ENCODE measurements around the gene BRWD1. TPM values are rescaled to one million over a fixed set of nuclear protein-coding genes. Genes with fewer than 3 reads are reported as not detected.
A peak's percentile ranks its signal among the peaks of the same experiment; 100 is the strongest.

Gene BRWD1
- total RNA-seq, 1 donor from 2014 or later: 55.7 TPM

DNA sequence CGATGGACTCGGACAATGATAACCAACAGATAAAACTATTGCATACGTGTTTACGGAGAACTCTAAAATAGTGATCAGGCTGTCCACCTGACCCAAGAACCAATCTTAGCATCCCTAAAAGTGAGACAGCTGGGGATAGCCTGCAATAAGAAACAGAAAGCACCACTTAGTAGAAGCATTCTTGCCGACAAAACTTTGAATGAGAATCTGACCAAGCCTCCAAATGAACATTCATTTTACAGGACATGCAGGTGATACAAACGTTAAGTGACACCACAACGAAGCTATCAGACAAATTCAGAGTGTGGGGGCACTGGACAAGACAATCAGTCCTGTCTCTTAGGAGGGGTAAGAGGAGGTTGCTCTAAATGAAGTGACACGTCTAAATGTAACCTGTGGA lies 131.4 kb downstream of the BRWD1 start:
- peak overlapping the region; percentile 98 for H3K27ac Mint-ChIP-seq
- peak overlapping the region; percentile 95 for H3K4me3 Mint-ChIP-seq (ENCODE audit: low read depth)
- TF ChIP-seq, protein P1, sequence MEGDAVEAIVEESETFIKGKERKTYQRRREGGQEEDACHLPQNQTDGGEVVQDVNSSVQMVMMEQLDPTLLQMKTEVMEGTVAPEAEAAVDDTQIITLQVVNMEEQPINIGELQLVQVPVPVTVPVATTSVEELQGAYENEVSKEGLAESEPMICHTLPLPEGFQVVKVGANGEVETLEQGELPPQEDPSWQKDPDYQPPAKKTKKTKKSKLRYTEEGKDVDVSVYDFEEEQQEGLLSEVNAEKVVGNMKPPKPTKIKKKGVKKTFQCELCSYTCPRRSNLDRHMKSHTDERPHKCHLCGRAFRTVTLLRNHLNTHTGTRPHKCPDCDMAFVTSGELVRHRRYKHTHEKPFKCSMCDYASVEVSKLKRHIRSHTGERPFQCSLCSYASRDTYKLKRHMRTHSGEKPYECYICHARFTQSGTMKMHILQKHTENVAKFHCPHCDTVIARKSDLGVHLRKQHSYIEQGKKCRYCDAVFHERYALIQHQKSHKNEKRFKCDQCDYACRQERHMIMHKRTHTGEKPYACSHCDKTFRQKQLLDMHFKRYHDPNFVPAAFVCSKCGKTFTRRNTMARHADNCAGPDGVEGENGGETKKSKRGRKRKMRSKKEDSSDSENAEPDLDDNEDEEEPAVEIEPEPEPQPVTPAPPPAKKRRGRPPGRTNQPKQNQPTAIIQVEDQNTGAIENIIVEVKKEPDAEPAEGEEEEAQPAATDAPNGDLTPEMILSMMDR (IDR thresholded peaks at IDR 0.05; ENCODE audit: unreplicated experiment): no peak

DNA sequence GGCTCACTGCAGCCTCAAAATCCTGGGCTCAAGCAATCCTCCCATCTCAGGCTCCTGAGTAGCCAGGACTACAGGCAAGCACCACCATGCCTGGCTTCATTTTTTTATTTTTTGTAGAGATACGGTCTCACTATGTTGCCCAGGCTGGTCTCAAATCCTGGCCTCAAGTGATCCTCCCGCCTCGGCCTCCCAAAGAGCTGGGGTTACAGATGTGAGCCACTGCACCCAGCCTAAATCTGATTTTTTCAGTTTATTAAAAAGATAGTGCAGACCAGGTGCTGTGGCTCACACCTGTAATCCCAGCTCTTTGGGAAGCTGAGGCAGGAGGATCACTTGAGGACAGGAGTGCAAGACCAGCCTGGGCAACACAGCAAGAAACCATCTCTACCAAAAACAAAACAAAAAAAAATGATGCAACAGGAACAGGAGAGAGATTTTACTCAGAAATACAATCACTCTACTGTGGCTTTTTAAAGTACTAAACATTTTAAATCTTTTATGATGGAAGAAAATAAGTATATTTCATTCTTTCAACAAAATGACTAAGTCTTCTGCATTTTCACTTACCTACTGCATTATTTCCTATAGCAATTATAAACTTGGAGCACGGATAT lies 132.1 kb downstream of the BRWD1 start:
- peaks cover 3% of the 10 kb centered on the region for H3K27me3 Mint-ChIP-seq
- TF ChIP-seq, protein P1 (IDR thresholded peaks at IDR 0.05; ENCODE audit: unreplicated experiment): no peak

More for the DNA sequence above, 131.4 kb downstream of the BRWD1 start:
- Mint-ChIP-seq H3K4me1 (ENCODE audit: low read depth) (peaks cover 10% of the 10 kb centered on the region), H3K27me3 (peaks cover 3% of the 10 kb centered on the region), H3K9me3 (ENCODE audit: low read depth) (no peaks in the 10 kb centered on the region), H3K36me3 (ENCODE audit: insufficient read depth) (peaks cover 16% of the 10 kb centered on the region)
- DNase-seq (ENCODE audit: low spot score, unreplicated experiment): no peak

DNA sequence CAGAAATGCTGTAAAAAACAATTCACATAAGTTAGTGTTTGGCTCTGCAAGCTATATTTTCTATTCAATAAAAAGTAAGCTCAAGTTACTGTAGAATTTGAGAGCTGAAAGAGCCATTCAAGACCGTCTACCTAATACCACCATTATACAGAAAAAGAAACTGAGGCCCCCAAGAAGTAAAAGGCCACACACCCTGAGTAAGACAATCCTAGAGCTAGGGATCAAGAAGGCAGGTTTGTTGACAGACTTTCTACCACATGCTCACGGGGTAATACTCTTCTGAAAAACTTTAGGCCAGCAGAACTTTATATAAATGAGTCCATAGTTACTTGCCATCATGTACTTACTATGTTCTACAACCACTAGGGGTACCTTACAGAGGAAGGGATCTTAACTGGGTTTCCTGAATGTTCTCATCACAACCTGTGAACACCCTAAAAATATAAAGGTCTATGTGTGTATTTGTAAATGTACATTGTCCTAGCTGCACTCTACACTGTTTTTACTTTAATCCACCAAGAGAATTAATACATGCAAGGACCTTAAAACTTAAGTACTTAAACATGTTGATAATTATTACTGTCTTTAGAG lies 132.9 kb downstream of the BRWD1 start:
- Mint-ChIP-seq H3K4me3 (ENCODE audit: low read depth) (no peak overlapping the region), H3K27ac (no peak overlapping the region), H3K36me3 (ENCODE audit: insufficient read depth) (peaks cover 17% of the 10 kb centered on the region), H3K9me3 (ENCODE audit: low read depth) (no peaks in the 10 kb centered on the region), H3K27me3 (peaks cover 3% of the 10 kb centered on the region), H3K4me1 (ENCODE audit: low read depth) (peaks cover 10% of the 10 kb centered on the region)
- TF ChIP-seq, protein P1 (IDR thresholded peaks at IDR 0.05; ENCODE audit: unreplicated experiment): peak; percentile 29
- no peak for DNase-seq (ENCODE audit: low spot score, unreplicated experiment)

More for the DNA sequence above, 132.1 kb downstream of the BRWD1 start:
- peak overlapping the region; percentile 95 for H3K4me3 Mint-ChIP-seq (ENCODE audit: low read depth)
- no peak for DNase-seq (ENCODE audit: low spot score, unreplicated experiment)
- peaks cover 10% of the 10 kb centered on the region for H3K4me1 Mint-ChIP-seq (ENCODE audit: low read depth)
- peaks cover 16% of the 10 kb centered on the region for H3K36me3 Mint-ChIP-seq (ENCODE audit: insufficient read depth)
- no peak overlapping the region for H3K27ac Mint-ChIP-seq
- H3K9me3 Mint-ChIP-seq (ENCODE audit: low read depth): no peaks in the 10 kb centered on the region

DNA sequence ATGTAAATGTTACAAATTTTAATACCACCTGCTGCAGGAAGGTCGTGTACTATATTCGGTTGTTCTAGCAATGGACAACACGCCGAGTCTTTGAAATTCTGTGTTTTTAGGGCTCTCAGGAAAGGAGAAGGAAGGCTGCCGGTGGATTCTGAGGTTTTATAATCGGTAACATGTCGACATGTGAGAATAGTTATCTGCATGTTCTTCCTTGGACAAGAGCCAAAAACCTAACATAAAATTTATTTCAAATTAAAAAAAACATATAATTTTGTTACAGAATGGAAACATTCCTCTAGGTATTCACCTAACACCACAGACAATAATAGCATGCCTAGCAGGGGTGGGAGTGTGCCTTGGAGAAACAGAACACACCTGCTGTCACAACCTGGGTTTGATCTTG lies 135.0 kb downstream of the BRWD1 start:
- peaks cover 3% of the 10 kb centered on the region for H3K27me3 Mint-ChIP-seq
- H3K4me3 Mint-ChIP-seq (ENCODE audit: low read depth): no peak overlapping the region
- peaks cover 21% of the 10 kb centered on the region for H3K36me3 Mint-ChIP-seq (ENCODE audit: insufficient read depth)
- no peak for DNase-seq (ENCODE audit: low spot score, unreplicated experiment)
- H3K27ac Mint-ChIP-seq: no peak overlapping the region
- H3K9me3 Mint-ChIP-seq (ENCODE audit: low read depth): no peaks in the 10 kb centered on the region
- TF ChIP-seq, protein P1 (IDR thresholded peaks at IDR 0.05; ENCODE audit: unreplicated experiment): no peak
- H3K4me1 Mint-ChIP-seq (ENCODE audit: low read depth): peaks cover 8% of the 10 kb centered on the region

DNA sequence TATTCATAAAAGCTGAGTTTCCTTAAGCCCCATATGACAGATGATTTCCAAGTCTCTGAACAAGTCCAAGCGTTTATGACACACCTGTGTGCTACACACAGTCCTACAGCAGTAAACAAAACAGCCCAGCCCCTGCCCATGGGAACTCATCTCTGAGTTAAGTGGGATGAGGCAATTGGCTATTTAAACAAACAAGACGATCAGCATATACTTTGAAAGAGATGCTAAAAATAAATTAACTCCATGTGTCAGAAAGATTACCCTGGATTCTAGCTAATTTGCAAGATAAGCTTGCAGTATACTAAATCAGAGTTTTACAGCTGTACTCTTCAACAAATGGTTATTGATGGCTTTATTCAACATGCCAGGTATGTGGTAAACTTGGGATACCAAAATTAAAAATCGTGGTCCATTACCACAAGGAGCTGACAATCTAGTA lies 137.1 kb downstream of the BRWD1 start:
- H3K9me3 Mint-ChIP-seq (ENCODE audit: low read depth): no peaks in the 10 kb centered on the region
- no peaks in the 10 kb centered on the region for H3K4me1 Mint-ChIP-seq (ENCODE audit: low read depth)
- TF ChIP-seq, protein P1 (IDR thresholded peaks at IDR 0.05; ENCODE audit: unreplicated experiment): no peak
- peaks cover 30% of the 10 kb centered on the region for H3K36me3 Mint-ChIP-seq (ENCODE audit: insufficient read depth)
- H3K27me3 Mint-ChIP-seq: no peaks in the 10 kb centered on the region
- no peak overlapping the region for H3K27ac Mint-ChIP-seq
- DNase-seq (ENCODE audit: low spot score, unreplicated experiment): no peak
- no peak overlapping the region for H3K4me3 Mint-ChIP-seq (ENCODE audit: low read depth)
